Liver (tissue), 9 donors: ENCODE data around the gene TENM3. TPM values are rescaled to one million over a fixed set of nuclear protein-coding genes. Genes with fewer than 3 reads are reported as not detected.

Source experiments
- DNase-seq: peaks from one replicate; pipeline ENCODE4 v3.0.0-alpha.2; 2017; ENCODE audit warnings: low spot score
- H3K27ac ChIP-seq, 2 donors: one replicate each; pipeline ENCODE4 v1.7.0; 2013; ENCODE audit warnings: inconsistent platforms in 2 of 2, low read length in 2 of 2, control low read depth in 1 of 2, low read depth in 1 of 2, mild to moderate bottlenecking in 1 of 2
- H3K27me3 ChIP-seq, 4 donors: one replicate each; pipeline versions ENCODE4 v1.6.1 to v1.7.0; 2013; ENCODE audit warnings: low read length in 3 of 4, inconsistent platforms in 1 of 4, mild to moderate bottlenecking in 1 of 4, moderate library complexity in 1 of 4; ENCODE audit not compliant: control insufficient read depth in 4 of 4, insufficient read depth in 4 of 4
- H3K36me3 ChIP-seq, 4 donors: one replicate each; pipeline versions ENCODE4 v1.6.1 to v1.7.0; 2013; ENCODE audit warnings: low read length in 3 of 4, mild to moderate bottlenecking in 3 of 4, low read depth in 1 of 4, moderate library complexity in 1 of 4; ENCODE audit not compliant: control insufficient read depth in 4 of 4, insufficient read depth in 3 of 4
- H3K4me1 ChIP-seq, 4 donors: one replicate each; pipeline versions ENCODE4 v1.6.1 to v1.7.0; 2013; ENCODE audit warnings: low read length in 3 of 4, mild to moderate bottlenecking in 3 of 4, moderate library complexity in 1 of 4; ENCODE audit not compliant: control insufficient read depth in 4 of 4, insufficient read depth in 4 of 4
- H3K4me3 ChIP-seq, 3 donors: one replicate each; pipeline versions ENCODE4 v1.6.1 to v1.7.0; 2013; ENCODE audit warnings: low read length in 3 of 3, control low read depth in 1 of 3, low read depth in 1 of 3, mild to moderate bottlenecking in 1 of 3
- H3K9ac ChIP-seq, 2 donors: one replicate each; pipeline ENCODE4 v1.7.0; 2013; ENCODE audit warnings: low read length in 2 of 2, mild to moderate bottlenecking in 2 of 2, moderate library complexity in 2 of 2, control low read depth in 1 of 2, low read depth in 1 of 2
- H3K9me3 ChIP-seq, 4 donors: one replicate each; pipeline versions ENCODE4 v1.6.1 to v1.7.0; 2013; ENCODE audit warnings: low read length in 3 of 4; ENCODE audit not compliant: control insufficient read depth in 4 of 4
- ATF3 ChIP-seq: IDR thresholded peaks from 2 replicates; pipeline ENCODE4 v1.6.1; 2016; ENCODE audit warnings: antibody characterized with exemption
- EGR1 ChIP-seq, 2 donors: IDR thresholded peaks; 2 replicates each; pipeline ENCODE4 v1.6.1; 2016 to 2018; ENCODE audit warnings: antibody characterized with exemption in 2 of 2, low read depth in 2 of 2
- FOXA1 ChIP-seq: IDR thresholded peaks from 2 replicates; pipeline ENCODE4 v1.6.1; 2016; ENCODE audit warnings: antibody characterized with exemption
- FOXA2 ChIP-seq: IDR thresholded peaks from 2 replicates; pipeline ENCODE4 v1.6.1; 2016; ENCODE audit warnings: antibody characterized with exemption
- GABPA ChIP-seq, 2 donors: IDR thresholded peaks in 1 of 2; conservative IDR thresholded peaks in 1 of 2; 2 replicates each; pipeline ENCODE4 v1.6.1; 2016; ENCODE audit warnings: antibody characterized with exemption in 2 of 2, mild to moderate bottlenecking in 1 of 2, moderate library complexity in 1 of 2
- HNF4A ChIP-seq, 2 donors: conservative IDR thresholded peaks; 2 replicates each; pipeline ENCODE4 v1.6.1; 2016; ENCODE audit warnings: antibody characterized with exemption in 2 of 2, mild to moderate bottlenecking in 2 of 2
- HNF4G ChIP-seq: IDR thresholded peaks from 2 replicates; pipeline ENCODE4 v1.6.1; 2016; ENCODE audit warnings: antibody characterized with exemption
- JUND ChIP-seq, 2 donors: IDR thresholded peaks; 2 replicates each; pipeline ENCODE4 v1.6.1; 2016; ENCODE audit warnings: antibody characterized with exemption in 2 of 2
- NR2F2 ChIP-seq: IDR thresholded peaks from 2 replicates; pipeline ENCODE4 v1.6.1; 2016; ENCODE audit warnings: antibody characterized with exemption
- RAD21 ChIP-seq, 2 donors: IDR thresholded peaks; 2 replicates each; pipeline ENCODE4 v1.6.1; 2016; ENCODE audit warnings: antibody characterized with exemption in 2 of 2, mild to moderate bottlenecking in 2 of 2
- RXRA ChIP-seq, 2 donors: IDR thresholded peaks; 2 replicates each; pipeline ENCODE4 v1.6.1; 2017 to 2018; ENCODE audit warnings: antibody characterized with exemption in 2 of 2, mild to moderate bottlenecking in 1 of 2
- SP1 ChIP-seq: IDR thresholded peaks from 2 replicates; pipeline ENCODE4 v1.6.1; 2018; ENCODE audit warnings: antibody characterized with exemption, mild to moderate bottlenecking
- TAF1 ChIP-seq: conservative IDR thresholded peaks from 2 replicates; pipeline ENCODE4 v1.6.1; 2016; ENCODE audit warnings: antibody characterized with exemption, mild to moderate bottlenecking
- YY1 ChIP-seq: IDR thresholded peaks from 2 replicates; pipeline ENCODE4 v1.6.1; 2016; ENCODE audit warnings: antibody characterized with exemption, mild to moderate bottlenecking
- WGBS: extraction: QIAGEN DNeasy Blood & Tissue Kit; methylation state at CpG from one replicate; pipeline ENCODE4 v1.1.7; 2013; 5-methylcytosine and 5-hydroxymethylcytosine counted together
- polyA plus RNA-seq, 2 donors: library from polyadenylated mRNA; stranded (reverse) in 1 of 2; unstranded in 1 of 2; fragments of 200-250 nt in 1 of 2; fragments of >200 nt in 1 of 2; fragmentation: Nextera tagmentation in 1 of 2; extraction: Ambion mirVana in 1 of 2; gene quantifications; one replicate each; pipeline versions ENCODE4 v1.2.1 to v1.2.3, GENCODE V29; 2013 to 2015
- total RNA-seq, 2 donors: library from RNA; depleted of rRNA; stranded (reverse); fragments of >200 nt; gene quantifications; one replicate each; pipeline ENCODE4 v1.2.3, GENCODE V29; 2014
- TF ChIP-seq, protein P1 (sequence below): fragments of 150-350 bp; IDR thresholded peaks from 2 replicates; pipeline ENCODE4 v1.5.1; 2017; ENCODE audit warnings: improper control_type of control experiment, low read depth, low read length; ENCODE audit not compliant: missing input control
- TF ChIP-seq, protein P2 (sequence below): IDR thresholded peaks from 2 replicates; pipeline ENCODE4 v1.6.1; 2016; ENCODE audit warnings: antibody characterized with exemption
- TF ChIP-seq, protein P3 (sequence below): IDR thresholded peaks from 2 replicates; pipeline ENCODE4 v1.6.1; 2016; ENCODE audit warnings: antibody characterized with exemption
- TF ChIP-seq, protein P4 (sequence below): IDR thresholded peaks from 2 replicates; pipeline ENCODE4 v1.6.1; 2016; ENCODE audit warnings: antibody characterized with exemption, mild to moderate bottlenecking
- donor health status: healthy.
- donor health status: healthy.
- donor health status: healthy.
- donor health status: healthy.
- donor health status: healthy.

Gene TENM3
- total and polyA plus RNA-seq, 4 donors, result 0.32 to 16.8 (median 0.70) TPM

GRCh38 chr4:182344968-182345367 lies 101.8 kb downstream of the TENM3 start (continued):
- TF ChIP-seq YY1 (no peak), HNF4G (no peak), HNF4A (conservative IDR thresholded peaks at IDR 0.05) (no peak), FOXA1 (no peak)
- TF ChIP-seq, protein P1, sequence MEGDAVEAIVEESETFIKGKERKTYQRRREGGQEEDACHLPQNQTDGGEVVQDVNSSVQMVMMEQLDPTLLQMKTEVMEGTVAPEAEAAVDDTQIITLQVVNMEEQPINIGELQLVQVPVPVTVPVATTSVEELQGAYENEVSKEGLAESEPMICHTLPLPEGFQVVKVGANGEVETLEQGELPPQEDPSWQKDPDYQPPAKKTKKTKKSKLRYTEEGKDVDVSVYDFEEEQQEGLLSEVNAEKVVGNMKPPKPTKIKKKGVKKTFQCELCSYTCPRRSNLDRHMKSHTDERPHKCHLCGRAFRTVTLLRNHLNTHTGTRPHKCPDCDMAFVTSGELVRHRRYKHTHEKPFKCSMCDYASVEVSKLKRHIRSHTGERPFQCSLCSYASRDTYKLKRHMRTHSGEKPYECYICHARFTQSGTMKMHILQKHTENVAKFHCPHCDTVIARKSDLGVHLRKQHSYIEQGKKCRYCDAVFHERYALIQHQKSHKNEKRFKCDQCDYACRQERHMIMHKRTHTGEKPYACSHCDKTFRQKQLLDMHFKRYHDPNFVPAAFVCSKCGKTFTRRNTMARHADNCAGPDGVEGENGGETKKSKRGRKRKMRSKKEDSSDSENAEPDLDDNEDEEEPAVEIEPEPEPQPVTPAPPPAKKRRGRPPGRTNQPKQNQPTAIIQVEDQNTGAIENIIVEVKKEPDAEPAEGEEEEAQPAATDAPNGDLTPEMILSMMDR, result no peak

GRCh38 chr4:182346250-182346649 lies 103.0 kb downstream of the TENM3 start:
- DNase-seq, result no peak
- Histone ChIP-seq H3K9ac (no peak overlapping the region), H3K27me3 (no peaks in the 10 kb centered on the region), H3K27ac (no peak overlapping the region), H3K9me3 (no peaks in the 10 kb centered on the region), H3K4me1 (peaks cover 7 to 37% (median 28%) of the 10 kb centered on the region in 4 donors), H3K4me3 (no peak overlapping the region), H3K36me3 (no peaks in the 10 kb centered on the region)
- WGBS, result 85% methylated on average over 7 of the region's 7 CpGs
- TF ChIP-seq TAF1, result no peak

- H3K36me3 ChIP-seq, result no peaks in the 10 kb centered on the region
- 20% methylated on average over 11 of the region's 11 CpGs for WGBS
- no peak overlapping the region for H3K9ac ChIP-seq
- H3K9me3 ChIP-seq, result no peaks in the 10 kb centered on the region
- peaks cover 7 to 37% (median 28%) of the 10 kb centered on the region in 4 donors for H3K4me1 ChIP-seq
- H3K4me3 ChIP-seq, result peak overlapping the region; percentile 4 to 42 (median 12)
- TF ChIP-seq TAF1 (no peak), FOXA1 (peak; percentile 11), HNF4G (no peak), ATF3 (no peak), SP1 (peak; percentile 54), GABPA (IDR thresholded peaks at IDR 0.05 in 1 of 2, conservative IDR thresholded peaks at IDR 0.05 in 1 of 2) (no peak), HNF4A (conservative IDR thresholded peaks at IDR 0.05) (peak in 1 of 2 donors; percentile 67), FOXA2 (no peak), RXRA (IDR thresholded peaks at IDR 0.05) (peak; percentile 68 to 76), RAD21 (IDR thresholded peaks at IDR 0.05) (peak in 1 of 2 donors; percentile 4), EGR1 (IDR thresholded peaks at IDR 0.05; ENCODE audit: low read depth in 2 of 2) (no peak), NR2F2 (no peak), JUND (IDR thresholded peaks at IDR 0.05) (peak; percentile 21 to 54), YY1 (peak; percentile 43)
- TF ChIP-seq, protein P2, sequence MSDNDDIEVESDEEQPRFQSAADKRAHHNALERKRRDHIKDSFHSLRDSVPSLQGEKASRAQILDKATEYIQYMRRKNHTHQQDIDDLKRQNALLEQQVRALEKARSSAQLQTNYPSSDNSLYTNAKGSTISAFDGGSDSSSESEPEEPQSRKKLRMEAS, result peak; percentile 68
- TF ChIP-seq, protein P3, sequence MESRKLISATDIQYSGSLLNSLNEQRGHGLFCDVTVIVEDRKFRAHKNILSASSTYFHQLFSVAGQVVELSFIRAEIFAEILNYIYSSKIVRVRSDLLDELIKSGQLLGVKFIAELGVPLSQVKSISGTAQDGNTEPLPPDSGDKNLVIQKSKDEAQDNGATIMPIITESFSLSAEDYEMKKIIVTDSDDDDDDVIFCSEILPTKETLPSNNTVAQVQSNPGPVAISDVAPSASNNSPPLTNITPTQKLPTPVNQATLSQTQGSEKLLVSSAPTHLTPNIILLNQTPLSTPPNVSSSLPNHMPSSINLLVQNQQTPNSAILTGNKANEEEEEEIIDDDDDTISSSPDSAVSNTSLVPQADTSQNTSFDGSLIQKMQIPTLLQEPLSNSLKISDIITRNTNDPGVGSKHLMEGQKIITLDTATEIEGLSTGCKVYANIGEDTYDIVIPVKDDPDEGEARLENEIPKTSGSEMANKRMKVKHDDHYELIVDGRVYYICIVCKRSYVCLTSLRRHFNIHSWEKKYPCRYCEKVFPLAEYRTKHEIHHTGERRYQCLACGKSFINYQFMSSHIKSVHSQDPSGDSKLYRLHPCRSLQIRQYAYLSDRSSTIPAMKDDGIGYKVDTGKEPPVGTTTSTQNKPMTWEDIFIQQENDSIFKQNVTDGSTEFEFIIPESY, result peak; percentile 27
- TF ChIP-seq, protein P4, sequence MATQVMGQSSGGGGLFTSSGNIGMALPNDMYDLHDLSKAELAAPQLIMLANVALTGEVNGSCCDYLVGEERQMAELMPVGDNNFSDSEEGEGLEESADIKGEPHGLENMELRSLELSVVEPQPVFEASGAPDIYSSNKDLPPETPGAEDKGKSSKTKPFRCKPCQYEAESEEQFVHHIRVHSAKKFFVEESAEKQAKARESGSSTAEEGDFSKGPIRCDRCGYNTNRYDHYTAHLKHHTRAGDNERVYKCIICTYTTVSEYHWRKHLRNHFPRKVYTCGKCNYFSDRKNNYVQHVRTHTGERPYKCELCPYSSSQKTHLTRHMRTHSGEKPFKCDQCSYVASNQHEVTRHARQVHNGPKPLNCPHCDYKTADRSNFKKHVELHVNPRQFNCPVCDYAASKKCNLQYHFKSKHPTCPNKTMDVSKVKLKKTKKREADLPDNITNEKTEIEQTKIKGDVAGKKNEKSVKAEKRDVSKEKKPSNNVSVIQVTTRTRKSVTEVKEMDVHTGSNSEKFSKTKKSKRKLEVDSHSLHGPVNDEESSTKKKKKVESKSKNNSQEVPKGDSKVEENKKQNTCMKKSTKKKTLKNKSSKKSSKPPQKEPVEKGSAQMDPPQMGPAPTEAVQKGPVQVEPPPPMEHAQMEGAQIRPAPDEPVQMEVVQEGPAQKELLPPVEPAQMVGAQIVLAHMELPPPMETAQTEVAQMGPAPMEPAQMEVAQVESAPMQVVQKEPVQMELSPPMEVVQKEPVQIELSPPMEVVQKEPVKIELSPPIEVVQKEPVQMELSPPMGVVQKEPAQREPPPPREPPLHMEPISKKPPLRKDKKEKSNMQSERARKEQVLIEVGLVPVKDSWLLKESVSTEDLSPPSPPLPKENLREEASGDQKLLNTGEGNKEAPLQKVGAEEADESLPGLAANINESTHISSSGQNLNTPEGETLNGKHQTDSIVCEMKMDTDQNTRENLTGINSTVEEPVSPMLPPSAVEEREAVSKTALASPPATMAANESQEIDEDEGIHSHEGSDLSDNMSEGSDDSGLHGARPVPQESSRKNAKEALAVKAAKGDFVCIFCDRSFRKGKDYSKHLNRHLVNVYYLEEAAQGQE, result peak; percentile 36
- TF ChIP-seq, protein P1, result no peak
- no peaks in the 10 kb centered on the region for H3K27me3 ChIP-seq
- peak overlapping the region; percentile 22 to 36 for H3K27ac ChIP-seq
- no peak for DNase-seq
These were observed 103.6 kb downstream of the TENM3 start for GRCh38 chr4:182346675-182347375.
